ENCODE results near the gene CTIF. TPM values are rescaled to one million over a fixed set of nuclear protein-coding genes. Genes with fewer than 3 reads are reported as not detected.
"Not testable (repeated sequence)": the region's sequence is repeated elsewhere in the genome, so short reads cannot be mapped to it uniquely, and the experiment has no call there.

The CTIF gene
- polyA plus RNA-seq, 1 donor = 18.9 TPM

- DNase-seq = no peak
Observed at GRCh38 chr18:48803951-48804855, 265.4 kb downstream of the CTIF start.

DNA sequence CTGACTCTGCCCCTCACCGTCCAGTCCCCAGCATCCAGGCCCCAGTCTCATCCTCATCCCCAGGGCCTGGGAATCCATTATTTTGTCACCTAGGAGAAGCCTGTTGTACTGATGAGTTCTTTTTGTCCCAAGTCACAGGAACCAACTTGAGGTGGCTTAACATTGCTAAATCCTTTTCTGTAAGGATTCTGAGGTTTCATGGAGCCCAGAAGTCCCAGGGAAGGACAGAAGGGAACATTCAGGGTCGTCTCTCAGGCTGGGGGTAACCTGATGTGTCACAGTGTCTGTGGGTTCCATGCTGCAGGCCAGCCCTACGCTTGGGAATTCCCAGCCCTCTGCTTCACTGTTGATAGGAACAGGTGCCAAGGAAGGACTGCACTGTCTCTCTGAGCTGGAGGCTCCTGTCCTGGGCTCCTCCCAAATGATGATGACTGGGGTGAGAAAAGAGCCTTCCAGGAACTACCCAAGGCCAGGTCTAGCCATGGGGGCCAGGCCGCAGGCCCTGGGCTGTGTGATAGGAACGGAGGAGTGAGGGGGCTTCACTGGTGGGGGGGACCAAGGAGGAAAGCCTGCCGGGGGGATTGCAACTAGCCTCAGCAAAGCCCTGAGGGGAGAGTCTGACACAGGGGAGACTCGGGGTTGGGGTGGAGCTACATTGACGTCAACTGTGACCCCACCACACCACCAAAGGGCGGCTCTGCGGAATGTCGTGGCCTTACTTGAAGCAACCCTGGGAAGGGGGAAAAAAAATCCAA lies 266.2 kb downstream of the CTIF start:
- DNase-seq = no peak

GRCh38 chr18:48805826-48806535 lies 267.1 kb downstream of the CTIF start:
- no peak for DNase-seq

GRCh38 chr18:48806551-48807261 lies 267.9 kb downstream of the CTIF start:
- DNase-seq = no peak

- no peak for DNase-seq
Observed at GRCh38 chr18:48808476-48808875, 269.6 kb downstream of the CTIF start.

DNA sequence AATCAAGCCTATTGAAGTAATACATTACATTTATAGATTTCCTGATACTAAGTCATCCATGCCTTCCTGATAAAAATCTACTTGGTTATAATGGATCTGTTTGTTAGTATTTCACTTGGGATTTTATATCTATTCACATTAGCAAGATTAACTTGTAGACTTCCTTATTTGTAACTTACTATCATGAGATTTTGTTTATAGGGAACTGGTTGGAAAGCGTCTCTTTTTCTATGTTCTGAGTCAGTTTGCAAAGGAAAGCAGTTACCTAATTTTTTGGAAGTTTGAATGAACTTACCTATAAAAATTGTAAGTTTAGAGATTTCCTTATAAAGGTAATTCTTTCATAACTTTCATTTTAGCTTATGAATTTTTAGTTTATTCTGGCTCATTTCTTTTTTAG lies 270.5 kb downstream of the CTIF start:
- DNase-seq = no peak

DNA sequence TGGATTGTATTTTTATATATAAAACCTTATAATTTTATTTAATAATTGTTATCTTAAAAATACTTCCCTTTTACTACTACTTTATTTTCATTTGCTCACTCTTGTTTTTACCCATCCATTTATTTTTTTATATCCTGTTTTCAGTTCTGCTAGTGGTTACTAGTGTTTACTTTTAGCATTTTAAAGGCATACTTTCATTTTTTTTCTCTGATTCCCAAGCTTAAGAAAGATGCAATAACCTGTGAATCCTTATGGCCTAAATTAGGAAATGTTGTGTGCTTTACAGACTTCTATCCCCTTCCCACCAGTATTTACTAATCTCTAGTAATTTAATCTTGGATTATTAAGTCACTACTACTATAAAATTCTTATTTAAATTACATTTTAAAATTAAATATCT lies 272.0 kb downstream of the CTIF start:
- no peak for DNase-seq

DNA sequence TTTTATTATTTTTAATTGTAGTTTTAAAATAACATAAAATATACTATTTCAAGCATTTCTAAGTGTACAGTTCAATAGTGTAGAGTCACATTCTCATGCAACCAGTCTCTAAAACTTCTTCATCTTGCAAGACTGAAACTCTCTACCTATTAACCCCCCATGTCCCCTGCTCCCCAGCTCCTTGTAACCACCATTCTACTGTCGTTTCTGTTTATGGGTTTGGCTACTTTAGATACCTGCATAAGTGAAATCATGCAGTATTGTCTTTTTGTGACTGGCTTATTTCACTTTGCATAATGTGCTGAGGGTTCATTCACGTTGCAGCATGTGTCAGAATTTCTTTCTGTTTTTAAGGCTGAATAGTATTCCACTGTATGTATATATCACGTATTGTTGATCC lies 272.6 kb downstream of the CTIF start:
- DNase-seq = no peak

DNA sequence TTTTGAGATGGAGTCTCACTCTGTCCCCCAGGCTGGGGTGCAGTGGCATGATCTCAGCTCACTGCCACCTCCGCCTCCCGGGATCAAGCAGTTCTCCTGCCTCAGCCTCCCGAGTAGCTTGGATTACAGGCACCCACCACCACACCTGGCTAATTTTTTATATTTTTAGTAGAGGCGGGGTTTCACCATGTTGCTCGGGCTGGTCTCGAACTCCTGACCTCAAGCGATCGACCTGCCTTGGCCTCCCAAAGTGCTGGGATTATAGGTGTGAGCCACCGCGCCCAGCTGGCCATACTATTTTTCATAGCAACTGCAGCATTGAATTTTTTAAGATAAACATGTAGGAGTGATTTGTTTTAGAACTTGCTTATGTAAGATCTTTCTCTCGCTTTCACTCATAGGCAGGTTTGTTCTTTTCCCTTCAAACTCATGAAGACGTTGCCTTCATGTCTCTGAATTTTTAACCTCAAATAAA lies 273.2 kb downstream of the CTIF start:
- not testable (repeated sequence) for DNase-seq

DNA sequence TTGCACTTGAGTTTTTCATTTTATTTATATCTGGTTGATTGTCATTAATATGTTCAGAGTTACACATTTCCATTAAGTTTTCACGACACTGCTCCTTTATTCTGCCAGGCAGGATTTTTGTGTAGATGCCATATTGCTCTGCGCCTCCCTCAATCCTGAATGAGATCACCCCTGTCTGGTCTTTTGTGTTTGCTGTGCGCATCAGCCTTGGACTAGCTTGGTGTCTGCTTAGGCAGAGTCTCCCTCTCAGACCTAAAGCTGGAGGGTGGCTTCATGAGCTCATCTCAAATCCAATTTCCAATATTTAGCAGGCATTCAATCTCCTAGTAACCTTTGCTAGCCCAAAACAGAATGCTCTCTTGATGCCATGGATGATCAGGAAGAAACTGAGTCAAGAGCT lies 274.5 kb downstream of the CTIF start:
- DNase-seq = no peak

DNA sequence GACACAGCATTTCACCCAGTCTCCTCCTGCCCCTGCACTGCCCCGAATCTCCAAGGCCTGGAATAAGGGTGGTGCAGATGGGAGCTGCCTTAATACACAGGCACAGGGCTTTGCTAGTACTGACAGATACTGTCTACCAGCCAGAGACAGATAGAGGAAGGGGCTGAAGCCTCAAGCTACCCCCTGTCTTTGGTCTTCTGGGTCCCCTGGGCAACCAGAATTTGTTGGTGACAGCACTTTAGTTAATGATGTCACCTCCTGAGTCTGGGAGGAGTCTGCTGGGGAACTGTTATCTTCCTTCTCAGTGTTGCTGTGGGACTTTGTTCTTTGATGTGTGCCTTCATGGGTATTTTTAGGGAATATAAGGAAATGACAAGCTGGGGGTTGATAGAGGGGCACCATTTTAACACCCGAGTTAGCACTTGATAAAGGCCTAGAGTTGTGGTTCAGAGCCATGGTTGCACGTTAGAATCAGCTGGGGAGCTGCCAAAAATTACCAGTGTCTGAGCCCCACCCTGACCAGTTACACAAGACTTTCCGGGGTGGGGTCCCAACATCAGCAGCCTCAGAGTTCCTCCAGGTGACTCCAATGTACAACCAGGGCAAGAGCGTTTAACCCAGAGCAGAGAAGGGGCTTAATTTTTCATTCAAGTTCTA lies 275.1 kb downstream of the CTIF start:
- DNase-seq = no peak

GRCh38 chr18:48814490-48815178 lies 275.8 kb downstream of the CTIF start:
- DNase-seq = no peak

DNA sequence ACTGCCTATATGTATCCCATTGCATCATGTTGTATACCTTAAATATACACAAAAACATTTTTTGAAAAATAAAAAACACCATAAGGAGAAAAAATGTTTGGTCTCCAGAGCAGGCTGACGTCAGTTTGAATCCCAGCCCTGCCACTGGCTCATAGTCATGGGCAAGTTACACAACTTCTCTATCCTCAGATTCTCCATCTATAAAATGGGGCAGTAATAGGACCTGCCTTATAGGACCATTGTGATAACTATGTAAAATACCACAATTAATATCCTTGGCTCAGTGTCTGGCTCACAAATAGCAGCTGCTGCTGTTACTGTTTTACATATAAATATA lies 276.3 kb downstream of the CTIF start:
- DNase-seq = no peak

DNA sequence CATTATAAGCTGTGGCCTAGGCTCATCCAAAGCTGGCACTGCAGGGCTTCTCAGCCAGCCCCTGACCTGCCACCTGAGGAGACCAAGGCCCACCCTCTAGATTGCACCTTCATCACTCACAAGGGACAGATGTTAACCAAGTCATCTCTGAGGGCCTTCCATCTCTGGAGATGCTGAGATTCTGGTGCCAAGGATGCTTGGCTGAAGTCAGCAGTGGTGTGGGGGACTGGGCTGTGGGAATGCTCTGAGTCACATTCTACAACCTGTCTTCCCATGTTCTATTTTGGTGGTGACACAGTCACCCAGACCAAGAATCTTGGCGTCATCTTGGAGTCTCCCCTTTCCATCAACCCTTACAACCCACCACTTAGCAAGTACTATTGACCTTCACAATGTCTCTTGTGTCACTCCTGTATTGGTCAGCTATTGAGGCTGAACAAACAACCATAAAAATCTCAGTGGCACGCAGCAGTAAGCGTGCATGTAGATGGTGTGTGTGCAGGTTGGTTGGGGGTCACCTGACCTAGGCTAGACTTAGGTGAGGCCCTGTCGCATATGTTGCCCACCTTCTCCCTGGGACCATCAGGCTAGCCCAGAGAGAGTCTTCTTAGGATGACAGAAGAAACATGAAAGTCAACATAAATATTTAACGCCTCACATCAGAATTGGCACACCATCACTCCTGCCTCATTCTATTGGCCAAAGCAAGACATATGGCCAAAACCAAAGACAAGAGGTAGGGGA lies 276.9 kb downstream of the CTIF start:
- DNase-seq = no peak

DNA sequence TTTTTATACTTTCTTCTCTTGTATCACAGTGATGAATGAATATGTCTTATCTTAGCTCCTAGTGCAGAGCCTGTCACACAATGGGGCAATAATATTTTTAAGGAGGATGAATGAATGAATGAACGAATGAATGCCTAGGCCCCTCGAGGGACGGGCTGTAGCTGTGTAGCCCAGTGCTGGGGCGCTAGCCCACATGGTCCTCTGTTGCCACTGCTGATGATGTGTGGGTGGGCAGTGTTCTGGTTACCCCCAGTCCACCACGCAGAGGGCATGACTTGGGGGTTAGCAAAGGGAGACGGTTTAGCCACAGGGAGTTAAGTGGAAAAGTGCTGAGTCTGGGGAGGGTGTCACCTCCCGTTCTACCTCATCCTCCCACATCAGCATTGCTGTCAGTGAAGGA lies 277.7 kb downstream of the CTIF start:
- no peak for DNase-seq

DNA sequence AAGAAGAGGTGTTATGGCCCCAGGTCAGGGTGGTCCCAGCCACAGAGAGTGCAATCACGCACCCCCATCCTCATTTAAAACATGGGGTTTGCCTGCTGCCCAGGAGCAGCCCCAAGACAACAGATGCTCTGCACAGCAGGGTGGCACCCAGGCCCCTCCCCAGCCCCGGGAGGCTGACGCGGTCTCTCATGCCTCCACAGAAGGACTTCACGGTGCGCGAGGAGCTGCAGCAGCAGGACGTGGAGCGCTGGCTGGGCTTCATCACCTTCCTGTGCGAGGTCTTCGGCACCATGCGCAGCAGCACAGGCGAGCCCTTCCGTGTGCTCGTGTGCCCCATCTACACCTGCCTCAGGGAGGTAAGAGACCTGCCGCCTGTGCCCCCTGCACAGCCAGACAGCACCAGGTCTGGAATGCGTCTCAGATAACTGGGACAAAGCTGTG lies 278.2 kb downstream of the CTIF start:
- DNase-seq = no peak

DNA sequence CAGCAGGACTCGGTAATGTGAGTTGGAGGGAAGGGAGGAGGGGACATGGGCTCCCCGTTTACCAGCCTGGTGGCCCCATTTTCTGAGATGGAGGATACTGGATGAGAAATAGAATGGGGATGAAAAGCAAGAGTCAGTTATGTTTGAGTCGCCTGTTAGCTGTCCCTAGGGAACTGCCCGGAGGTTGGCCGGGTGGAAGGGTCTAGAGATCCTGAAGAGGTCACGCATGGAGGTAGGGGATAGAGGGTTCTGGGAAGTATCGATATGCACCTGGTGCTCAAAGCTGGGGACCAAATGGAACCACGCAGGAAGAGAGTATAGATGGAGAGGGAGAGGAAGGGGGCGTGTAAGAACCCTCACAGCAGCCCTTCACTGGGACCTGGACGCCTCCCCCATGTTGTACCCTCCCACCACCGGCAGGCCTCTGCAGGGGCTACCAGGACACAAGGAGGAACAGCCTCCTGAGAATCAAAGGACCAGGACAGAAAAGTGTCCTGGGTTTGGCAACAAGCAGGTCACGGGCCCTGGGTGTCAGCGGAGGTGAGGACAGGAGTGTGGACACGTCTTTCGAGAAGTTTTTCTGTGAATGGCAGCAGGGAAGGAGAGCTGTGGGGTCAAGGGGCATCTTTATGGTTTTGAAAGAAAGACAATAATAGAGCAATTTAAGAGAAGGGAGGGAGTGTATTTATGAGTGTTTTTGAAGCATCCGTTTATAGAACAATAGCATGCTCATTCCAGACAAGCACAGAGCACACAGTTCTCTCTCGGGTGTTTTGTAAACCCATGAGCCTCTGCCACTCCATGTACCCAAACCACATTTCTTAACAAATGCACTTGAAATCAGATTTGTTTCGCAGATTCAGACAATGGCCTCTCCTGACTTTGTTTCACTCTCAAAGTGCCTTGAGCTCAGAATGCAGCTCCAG lies 279.8 kb downstream of the CTIF start:
- DNase-seq = no peak

DNA sequence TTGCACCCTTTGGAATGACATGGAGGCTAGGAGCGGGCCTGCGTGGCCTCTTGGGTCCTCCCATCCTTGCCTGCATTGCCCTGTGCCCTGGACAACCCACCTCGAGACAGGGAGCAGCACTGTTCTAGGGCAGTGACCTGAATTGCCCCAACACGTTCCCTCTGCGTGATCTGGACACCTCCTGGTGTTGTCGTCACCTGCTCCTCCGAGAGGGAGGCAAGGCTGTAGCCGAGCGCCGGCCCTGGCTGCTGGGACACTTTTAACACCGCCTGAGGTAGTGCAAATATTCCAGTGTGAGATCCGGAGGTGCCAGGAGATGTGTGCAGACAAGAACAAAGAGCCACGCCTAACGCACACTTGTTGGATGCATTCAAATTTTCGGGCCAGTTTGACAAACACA lies 280.4 kb downstream of the CTIF start:
- DNase-seq = no peak

Measured in left kidney (tissue), 2 donors.